Posterior cingulate gyrus (tissue), 11 donors: ENCODE data around the gene TAS2R46.
"Not testable (repeated sequence)": the region's sequence is repeated elsewhere in the genome, so short reads cannot be mapped to it uniquely, and the experiment has no call there.

Experiments
- DNase-seq, 10 donors: peaks; one replicate each; pipeline versions ENCODE4 v3.0.0 to v3.0.0-alpha.2; 2020 to 2021; ENCODE audit warnings: mixed read lengths in 3 of 10
- intact Hi-C: fragments of 100-400 bp; cut with DNase I; formaldehyde crosslinking; loops from one replicate; pipeline ENCODE4 v1.15.1; 2023

Gene TAS2R46

GRCh38 chr12:11062194-11062593 is at the start of gene TAS2R46:
TSS of gene TAS2R46 (minus strand) at chr12:11062294. CDS start at chr12:11062294, 0 bp downstream.
- intact Hi-C loops, DNase-seq: not testable (repeated sequence)

- DNase-seq, intact Hi-C loops: not testable (repeated sequence)
Observed at GRCh38 chr12:11111213-11111612, 49.1 kb upstream of the TAS2R46 start.

GRCh38 chr12:11108862-11109261 is 46.8 kb upstream of the TAS2R46 start:
- intact Hi-C loops = no loop called here
- DNase-seq = no peak

- no peak for DNase-seq
- intact Hi-C loops = no loop called here
Observed at GRCh38 chr12:11107719-11108118, 45.6 kb upstream of the TAS2R46 start.

GRCh38 chr12:11106288-11106687 is 44.2 kb upstream of the TAS2R46 start:
- intact Hi-C loops = no loop called here
- DNase-seq = no peak

- DNase-seq = no peak
- intact Hi-C loops = no loop called here
Observed at GRCh38 chr12:11105546-11105945, 43.5 kb upstream of the TAS2R46 start.

- DNase-seq = not testable (repeated sequence)
- intact Hi-C loops = loop anchor here (5.0 kb wide), 1 partner anchor 58 kb away; no protein-coding TSS in a partner anchor
Observed at GRCh38 chr12:11094910-11095309, 32.8 kb upstream of the TAS2R46 start.

GRCh38 chr12:11092128-11092527 is 30.0 kb upstream of the TAS2R46 start, which contains the start of gene TAS2R43:
TSS of gene TAS2R43 (minus strand) at chr12:11092313. CDS start at chr12:11092229, 84 bp downstream.
- intact Hi-C loops = no loop called here
- DNase-seq = no peak

GRCh38 chr12:11089246-11089645 is 27.2 kb upstream of the TAS2R46 start:
- intact Hi-C loops = no loop called here
- DNase-seq = no peak

- DNase-seq = no peak
- intact Hi-C loops = no loop called here
Observed at GRCh38 chr12:11085419-11085818, 23.3 kb upstream of the TAS2R46 start.

GRCh38 chr12:11081987-11082386 is 19.9 kb upstream of the TAS2R46 start:
- intact Hi-C loops = no loop called here
- no peak for DNase-seq

- intact Hi-C loops = no loop called here
- DNase-seq = no peak
Observed at GRCh38 chr12:11078246-11078645, 16.2 kb upstream of the TAS2R46 start.

- intact Hi-C loops = no loop called here
- DNase-seq = no peak
Observed at GRCh38 chr12:11075642-11076041, 13.5 kb upstream of the TAS2R46 start.

- DNase-seq = no peak
- intact Hi-C loops = no loop called here
Observed at GRCh38 chr12:11071414-11071813, 9.3 kb upstream of the TAS2R46 start.

- intact Hi-C loops = no loop called here
- no peak for DNase-seq
Observed at GRCh38 chr12:11070999-11071398, 8.9 kb upstream of the TAS2R46 start.

- intact Hi-C loops = no loop called here
Observed at GRCh38 chr12:11069854-11070365, 7.8 kb upstream of the TAS2R46 start.

GRCh38 chr12:11067514-11067913 is 5.4 kb upstream of the TAS2R46 start:
- DNase-seq = no peak
- intact Hi-C loops = no loop called here

More at GRCh38 chr12:11069854-11070365, 7.8 kb upstream of the TAS2R46 start:
- no peak for DNase-seq

- intact Hi-C loops = no loop called here
Observed at GRCh38 chr12:11059784-11060183, 2.3 kb downstream of the TAS2R46 start.

GRCh38 chr12:11059041-11059440 is 3.1 kb downstream of the TAS2R46 start:
- DNase-seq = no peak
- intact Hi-C loops = no loop called here

More at GRCh38 chr12:11059784-11060183, 2.3 kb downstream of the TAS2R46 start:
- DNase-seq = no peak

- DNase-seq = no peak
- intact Hi-C loops = no loop called here
Observed at GRCh38 chr12:11055306-11055705, 6.8 kb downstream of the TAS2R46 start.

- DNase-seq, intact Hi-C loops: not testable (repeated sequence)
Observed at GRCh38 chr12:11049806-11050531, 12.1 kb downstream of the TAS2R46 start.

- intact Hi-C loops, DNase-seq: not testable (repeated sequence)
Observed at GRCh38 chr12:11041366-11041765, 20.7 kb downstream of the TAS2R46 start.
